ENCODE data around the gene TCTN3. TPM values are rescaled to one million over a fixed set of nuclear protein-coding genes. Genes with fewer than 3 reads are reported as not detected.
A peak's percentile ranks its signal among the peaks of the same experiment; 100 is the strongest.

Gene TCTN3
- polyA plus RNA-seq, 4 donors, result 7.8 to 59.3 (median 15.2) TPM

DNA sequence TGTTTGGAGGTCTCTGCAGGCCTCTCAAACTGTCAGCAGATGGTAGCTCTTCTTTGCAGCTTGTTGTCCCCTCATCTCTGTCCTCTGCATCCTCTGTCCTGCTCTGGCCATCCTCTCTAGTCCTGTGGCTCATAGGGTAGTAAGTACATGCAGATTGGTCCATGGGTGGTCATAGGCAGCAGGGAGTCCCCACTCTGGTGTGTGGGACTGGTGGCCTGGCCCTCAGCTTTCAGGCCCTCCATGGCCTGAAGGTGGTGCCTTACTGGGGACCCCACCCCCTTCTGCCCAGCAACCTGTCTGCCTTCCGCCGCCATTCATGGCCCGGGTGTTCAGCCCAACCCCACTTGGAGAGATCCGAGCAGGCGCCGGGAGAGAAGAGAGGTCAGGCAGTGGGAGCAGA is 12.8 kb upstream of the TCTN3 start:
- Histone ChIP-seq H3K4me3 (ENCODE audit: low read depth in 1 of 3, low read length in 3 of 3) (no peak overlapping the region), H3K27ac (ENCODE audit: low read depth in 1 of 3, low read length in 2 of 3) (no peak overlapping the region), H3K36me3 (ENCODE audit: control insufficient read depth in 3 of 3, insufficient read depth in 2 of 3, low read depth in 1 of 3, low read length in 3 of 3) (no peaks in the 10 kb centered on the region), H3K9me3 (ENCODE audit: control insufficient read depth in 2 of 2, insufficient read depth in 1 of 2, low read depth in 1 of 2, low read length in 1 of 2) (peaks cover 0 to 4% of the 10 kb centered on the region in 2 donors), H3K27me3 (ENCODE audit: control insufficient read depth in 3 of 3, insufficient read depth in 3 of 3, low read length in 3 of 3) (no peaks in the 10 kb centered on the region), H3K4me1 (ENCODE audit: control insufficient read depth in 3 of 3, insufficient read depth in 2 of 3, low read depth in 1 of 3, low read length in 2 of 3) (no peaks in the 10 kb centered on the region)
- FAIRE-seq (no peak), DNase-seq (no peak)
- WGBS, 3 donors, result 47 to 50% (median 48%) methylated on average over 6 of the region's 6 CpGs

DNA sequence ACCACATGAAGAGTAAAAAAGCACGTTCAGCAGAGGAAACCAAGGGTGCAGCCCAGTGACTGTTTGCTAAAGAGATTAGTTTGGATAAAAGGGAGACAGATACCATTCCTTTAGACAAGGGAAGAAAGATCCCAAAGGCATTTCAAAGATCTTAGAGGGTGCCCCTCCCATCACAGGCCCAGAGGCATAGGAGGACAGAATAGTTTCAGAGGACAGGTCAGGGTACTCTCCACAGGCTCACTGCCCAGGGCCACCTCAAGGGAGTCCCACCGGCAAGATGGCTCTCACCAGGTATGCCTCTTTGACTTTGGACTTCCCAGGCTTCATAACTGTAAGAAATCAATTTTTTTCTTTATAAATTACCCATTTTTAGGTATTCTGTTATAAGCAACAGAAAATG is 4.7 kb upstream of the TCTN3 start:
- Histone ChIP-seq H3K9me3 (ENCODE audit: control insufficient read depth in 2 of 2, insufficient read depth in 1 of 2, low read depth in 1 of 2, low read length in 1 of 2) (peaks cover 0 to 6% of the 10 kb centered on the region in 2 donors), H3K27me3 (ENCODE audit: control insufficient read depth in 3 of 3, insufficient read depth in 3 of 3, low read length in 3 of 3) (no peaks in the 10 kb centered on the region), H3K27ac (ENCODE audit: low read depth in 1 of 3, low read length in 2 of 3) (no peak overlapping the region), H3K36me3 (ENCODE audit: control insufficient read depth in 3 of 3, insufficient read depth in 2 of 3, low read depth in 1 of 3, low read length in 3 of 3) (no peaks in the 10 kb centered on the region), H3K4me1 (ENCODE audit: control insufficient read depth in 3 of 3, insufficient read depth in 2 of 3, low read depth in 1 of 3, low read length in 2 of 3) (no peaks in the 10 kb centered on the region), H3K4me3 (ENCODE audit: low read depth in 1 of 3, low read length in 3 of 3) (no peak overlapping the region)
- 47 to 50% (median 49%) methylated on average over 2 of the region's 2 CpGs for WGBS, 3 donors
- DNase-seq, result no peak
- no peak for FAIRE-seq

DNA sequence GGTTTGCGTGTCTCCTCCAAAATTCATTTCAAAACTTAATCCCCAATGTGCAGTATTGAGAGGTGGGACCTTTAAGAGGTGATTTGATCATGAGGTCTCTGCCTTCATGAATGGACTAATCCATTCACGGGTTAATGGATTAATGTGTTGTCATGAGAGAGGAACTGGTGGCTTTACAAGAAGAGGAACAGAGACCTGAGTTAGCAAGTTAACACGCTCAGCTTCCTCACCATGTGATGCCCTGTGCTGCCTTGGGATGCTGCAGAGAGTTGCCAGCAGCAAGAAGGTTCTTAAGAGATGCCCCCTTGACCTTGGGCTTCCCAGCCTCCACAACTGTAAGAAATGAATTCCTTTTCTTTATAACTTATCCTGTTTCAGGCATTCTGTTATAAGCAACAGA is 3.7 kb upstream of the TCTN3 start:
- H3K27ac ChIP-seq (ENCODE audit: low read depth in 1 of 3, low read length in 2 of 3), result no peak overlapping the region
- peaks cover 0 to 2% (median 0%) of the 10 kb centered on the region in 3 donors for H3K36me3 ChIP-seq (ENCODE audit: control insufficient read depth in 3 of 3, insufficient read depth in 2 of 3, low read depth in 1 of 3, low read length in 3 of 3)
- H3K4me1 ChIP-seq (ENCODE audit: control insufficient read depth in 3 of 3, insufficient read depth in 2 of 3, low read depth in 1 of 3, low read length in 2 of 3), result peaks cover 2 to 6% (median 3%) of the 10 kb centered on the region in 3 donors
- no peak overlapping the region for H3K4me3 ChIP-seq (ENCODE audit: low read depth in 1 of 3, low read length in 3 of 3)
- no peaks in the 10 kb centered on the region for H3K27me3 ChIP-seq (ENCODE audit: control insufficient read depth in 3 of 3, insufficient read depth in 3 of 3, low read length in 3 of 3)
- peaks cover 0 to 6% of the 10 kb centered on the region in 2 donors for H3K9me3 ChIP-seq (ENCODE audit: control insufficient read depth in 2 of 2, insufficient read depth in 1 of 2, low read depth in 1 of 2, low read length in 1 of 2)
- 72 to 79% (median 75%) methylated on average over 3 of the region's 3 CpGs for WGBS, 3 donors
- FAIRE-seq (no peak), DNase-seq (no peak)

DNA sequence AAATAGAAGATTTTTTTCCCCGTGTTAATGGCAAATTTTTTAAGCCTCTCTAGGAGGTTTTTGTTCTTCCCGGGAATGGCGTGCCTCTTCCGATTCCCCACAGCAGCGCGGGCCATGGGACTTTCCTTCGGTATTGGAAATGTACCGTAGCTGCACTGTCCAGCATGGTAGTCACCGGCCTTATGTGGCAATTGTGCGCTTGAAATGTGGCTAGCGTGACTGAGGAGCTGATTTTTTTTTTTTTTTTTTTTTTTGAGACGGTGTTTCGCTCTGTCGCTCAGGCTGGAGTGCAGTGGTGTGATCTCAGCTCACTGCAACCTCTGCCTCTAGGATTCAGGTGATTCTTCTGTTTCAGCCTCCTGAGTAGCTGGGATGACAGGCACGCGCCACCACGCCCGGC is 938 bp upstream of the TCTN3 start:
- DNase-seq (no peak), FAIRE-seq (no peak)
- no peaks in the 10 kb centered on the region for H3K27me3 ChIP-seq (ENCODE audit: control insufficient read depth in 3 of 3, insufficient read depth in 3 of 3, low read length in 3 of 3)
- no peak overlapping the region for H3K27ac ChIP-seq (ENCODE audit: low read depth in 1 of 3, low read length in 2 of 3)
- peaks cover 0 to 17% (median 3%) of the 10 kb centered on the region in 3 donors for H3K36me3 ChIP-seq (ENCODE audit: control insufficient read depth in 3 of 3, insufficient read depth in 2 of 3, low read depth in 1 of 3, low read length in 3 of 3)
- peaks cover 3 to 10% (median 9%) of the 10 kb centered on the region in 3 donors for H3K4me1 ChIP-seq (ENCODE audit: control insufficient read depth in 3 of 3, insufficient read depth in 2 of 3, low read depth in 1 of 3, low read length in 2 of 3)
- 95 to 96% (median 96%) methylated on average over 18 of the region's 18 CpGs for WGBS, 3 donors
- no peak overlapping the region for H3K4me3 ChIP-seq (ENCODE audit: low read depth in 1 of 3, low read length in 3 of 3)
- peaks cover 0 to 6% of the 10 kb centered on the region in 2 donors for H3K9me3 ChIP-seq (ENCODE audit: control insufficient read depth in 2 of 2, insufficient read depth in 1 of 2, low read depth in 1 of 2, low read length in 1 of 2)

DNA sequence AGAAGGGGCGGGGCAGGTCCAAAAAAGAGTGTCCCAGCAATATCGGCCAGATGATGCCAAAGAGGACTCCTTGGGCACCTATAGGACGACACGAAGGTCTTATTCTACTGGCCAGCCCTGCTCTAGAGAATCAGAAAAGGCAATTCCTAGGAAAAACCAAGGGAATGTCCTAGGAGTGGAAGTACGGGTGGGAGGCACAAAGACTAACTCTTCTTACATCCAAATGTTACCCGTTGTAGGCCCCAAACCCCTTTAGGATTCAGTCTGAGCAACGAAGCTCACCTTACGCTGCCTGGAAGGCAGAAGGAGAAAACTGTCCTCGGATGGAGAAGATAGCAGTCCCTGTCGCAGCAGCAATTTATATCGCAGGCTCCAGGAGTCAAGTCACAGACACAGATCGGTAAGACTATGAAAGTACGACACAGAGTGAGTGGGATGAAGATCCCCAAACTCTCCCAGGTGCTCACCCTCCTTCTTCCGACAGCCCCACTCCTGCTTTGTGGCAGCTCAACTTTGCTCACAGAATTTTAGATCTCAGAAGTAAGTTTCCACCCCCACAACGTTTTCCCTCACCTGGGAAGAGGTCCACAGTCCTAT is 558 bp downstream of the TCTN3 start:
- FAIRE-seq, result no peak
- DNase-seq, result peak in 1 of 2 donors; percentile 56
- 4 to 9% (median 8%) methylated on average over 15 of the region's 15 CpGs for WGBS, 3 donors

DNA sequence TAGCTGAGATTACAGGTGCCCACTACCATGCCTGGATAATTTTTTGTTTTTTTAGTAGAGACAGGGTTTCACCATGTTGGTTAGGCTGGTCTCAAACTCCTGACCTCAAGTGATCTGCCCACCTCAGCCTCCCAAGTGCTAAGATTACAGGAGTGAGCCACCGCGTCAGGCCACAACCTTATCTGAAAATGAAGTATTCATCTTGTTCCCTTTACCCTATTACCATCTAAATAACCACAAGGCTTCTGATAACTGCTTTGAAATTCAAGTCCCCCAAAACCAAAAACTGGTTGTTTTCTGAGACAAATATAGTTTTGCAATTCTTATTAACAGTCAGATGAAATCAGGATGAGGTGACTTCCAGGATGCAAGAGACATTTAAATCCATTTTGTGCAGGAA is 2.4 kb downstream of the TCTN3 start:
- peaks cover 3 to 26% (median 14%) of the 10 kb centered on the region in 3 donors for H3K36me3 ChIP-seq (ENCODE audit: control insufficient read depth in 3 of 3, insufficient read depth in 2 of 3, low read depth in 1 of 3, low read length in 3 of 3)
- H3K4me3 ChIP-seq (ENCODE audit: low read depth in 1 of 3, low read length in 3 of 3), result no peak overlapping the region
- no peak overlapping the region for H3K27ac ChIP-seq (ENCODE audit: low read depth in 1 of 3, low read length in 2 of 3)
- DNase-seq (no peak), FAIRE-seq (no peak)
- H3K27me3 ChIP-seq (ENCODE audit: control insufficient read depth in 3 of 3, insufficient read depth in 3 of 3, low read length in 3 of 3), result no peaks in the 10 kb centered on the region
- peaks cover 3 to 10% (median 9%) of the 10 kb centered on the region in 3 donors for H3K4me1 ChIP-seq (ENCODE audit: control insufficient read depth in 3 of 3, insufficient read depth in 2 of 3, low read depth in 1 of 3, low read length in 2 of 3)
- WGBS, 3 donors, result 89 to 96% (median 90%) methylated on average over 2 of the region's 2 CpGs
- H3K9me3 ChIP-seq (ENCODE audit: control insufficient read depth in 2 of 2, insufficient read depth in 1 of 2, low read depth in 1 of 2, low read length in 1 of 2), result no peaks in the 10 kb centered on the region

More for the DNA sequence above, 558 bp downstream of the TCTN3 start:
- H3K27ac ChIP-seq (ENCODE audit: low read depth in 1 of 3, low read length in 2 of 3), result peak overlapping the region; percentile 69 to 80 (median 75)
- peak overlapping the region; percentile 67 to 76 (median 68) for H3K4me3 ChIP-seq (ENCODE audit: low read depth in 1 of 3, low read length in 3 of 3)
- H3K27me3 ChIP-seq (ENCODE audit: control insufficient read depth in 3 of 3, insufficient read depth in 3 of 3, low read length in 3 of 3), result no peaks in the 10 kb centered on the region
- peaks cover 3 to 10% (median 9%) of the 10 kb centered on the region in 3 donors for H3K4me1 ChIP-seq (ENCODE audit: control insufficient read depth in 3 of 3, insufficient read depth in 2 of 3, low read depth in 1 of 3, low read length in 2 of 3)
- H3K9me3 ChIP-seq (ENCODE audit: control insufficient read depth in 2 of 2, insufficient read depth in 1 of 2, low read depth in 1 of 2, low read length in 1 of 2), result no peaks in the 10 kb centered on the region
- peaks cover 0 to 18% (median 3%) of the 10 kb centered on the region in 3 donors for H3K36me3 ChIP-seq (ENCODE audit: control insufficient read depth in 3 of 3, insufficient read depth in 2 of 3, low read depth in 1 of 3, low read length in 3 of 3)

DNA sequence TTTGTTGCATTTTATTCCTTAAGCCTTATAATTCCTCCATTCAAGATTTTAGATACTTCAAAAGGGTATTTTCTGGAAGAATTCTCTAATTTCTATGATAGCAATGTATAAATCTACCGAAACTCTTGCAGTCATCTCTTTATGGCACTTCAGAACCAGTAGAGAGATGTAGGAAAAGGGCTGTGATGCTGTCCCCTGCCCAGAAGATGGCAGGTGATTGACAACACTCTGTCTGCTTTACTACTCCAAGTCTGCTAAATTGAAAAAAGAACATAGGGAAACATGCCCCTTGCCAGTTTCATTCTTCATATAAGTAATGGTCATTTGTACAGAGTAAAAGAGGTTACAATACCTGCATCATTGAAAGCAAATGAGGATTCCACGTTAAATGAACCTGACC is 5.1 kb downstream of the TCTN3 start:
- FAIRE-seq (no peak), DNase-seq (no peak)
- Histone ChIP-seq H3K27ac (ENCODE audit: low read depth in 1 of 3, low read length in 2 of 3) (no peak overlapping the region), H3K9me3 (ENCODE audit: control insufficient read depth in 2 of 2, insufficient read depth in 1 of 2, low read depth in 1 of 2, low read length in 1 of 2) (no peaks in the 10 kb centered on the region), H3K4me3 (ENCODE audit: low read depth in 1 of 3, low read length in 3 of 3) (no peak overlapping the region), H3K27me3 (ENCODE audit: control insufficient read depth in 3 of 3, insufficient read depth in 3 of 3, low read length in 3 of 3) (no peaks in the 10 kb centered on the region), H3K36me3 (ENCODE audit: control insufficient read depth in 3 of 3, insufficient read depth in 2 of 3, low read depth in 1 of 3, low read length in 3 of 3) (peaks cover 12 to 32% (median 19%) of the 10 kb centered on the region in 3 donors), H3K4me1 (ENCODE audit: control insufficient read depth in 3 of 3, insufficient read depth in 2 of 3, low read depth in 1 of 3, low read length in 2 of 3) (peaks cover 3 to 10% (median 9%) of the 10 kb centered on the region in 3 donors)
- 53 to 71% (median 55%) methylated on average over 2 of the region's 2 CpGs for WGBS, 3 donors

DNA sequence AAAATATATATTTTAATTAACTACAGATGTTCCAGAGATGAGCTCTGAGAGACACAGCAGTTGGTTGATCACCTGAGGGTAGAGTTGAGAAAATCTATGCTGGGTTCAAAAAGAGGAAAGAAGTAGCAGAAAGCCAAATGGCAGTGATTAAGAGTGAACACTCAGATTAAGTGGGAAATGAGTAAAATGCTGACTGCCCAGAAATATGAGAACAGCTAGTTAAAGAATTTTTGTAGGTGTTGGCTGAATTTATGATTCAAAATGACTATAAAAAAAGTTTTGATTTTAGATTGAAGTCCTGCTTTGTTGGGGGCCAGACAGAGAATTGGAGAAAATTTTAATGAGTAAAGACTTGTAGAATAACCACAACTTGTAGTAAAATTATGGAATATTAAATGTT is 9.8 kb downstream of the TCTN3 start:
- no peak overlapping the region for H3K4me3 ChIP-seq (ENCODE audit: low read depth in 1 of 3, low read length in 3 of 3)
- no peaks in the 10 kb centered on the region for H3K27me3 ChIP-seq (ENCODE audit: control insufficient read depth in 3 of 3, insufficient read depth in 3 of 3, low read length in 3 of 3)
- H3K4me1 ChIP-seq (ENCODE audit: control insufficient read depth in 3 of 3, insufficient read depth in 2 of 3, low read depth in 1 of 3, low read length in 2 of 3), result no peaks in the 10 kb centered on the region
- H3K9me3 ChIP-seq (ENCODE audit: control insufficient read depth in 2 of 2, insufficient read depth in 1 of 2, low read depth in 1 of 2, low read length in 1 of 2), result no peaks in the 10 kb centered on the region
- H3K36me3 ChIP-seq (ENCODE audit: control insufficient read depth in 3 of 3, insufficient read depth in 2 of 3, low read depth in 1 of 3, low read length in 3 of 3), result peaks cover 23 to 31% (median 23%) of the 10 kb centered on the region in 3 donors
- FAIRE-seq (no peak), DNase-seq (no peak)
- no peak overlapping the region for H3K27ac ChIP-seq (ENCODE audit: low read depth in 1 of 3, low read length in 2 of 3)

Measured in small intestine (tissue), 7 donors.